ENCODE results near the gene SDR9C7. TPM values are rescaled to one million over a fixed set of nuclear protein-coding genes. Genes with fewer than 3 reads are reported as not detected.

SDR9C7 gene
- polyA plus RNA-seq, 1 donor from 2014 or later = 0.63 TPM

GRCh38 chr12:56898938-56899337 lies 35.3 kb downstream of the SDR9C7 start:
- Histone ChIP-seq H3K4me2 (ENCODE audit: low read length) (no peak overlapping the region), H4K20me1 (ENCODE audit: insufficient read depth) (no peaks in the 10 kb centered on the region), H3K9me3 (ENCODE audit: low read length) (no peaks in the 10 kb centered on the region), H3K4me3 (ENCODE audit: low read length) (no peak overlapping the region), H3F3A (ENCODE audit: insufficient read depth, low read length, poor library complexity, severe bottlenecking) (no peaks in the 10 kb centered on the region), H3K27ac (ENCODE audit: low read length) (no peak overlapping the region), H3K9me2 (ENCODE audit: insufficient read depth, low read length) (no peaks in the 10 kb centered on the region), H3K79me2 (replicated peaks; ENCODE audit: insufficient read depth, low read length) (no peaks in the 10 kb centered on the region), H3K36me3 (ENCODE audit: insufficient read depth, low read length) (no peaks in the 10 kb centered on the region), H2AFZ (ENCODE audit: low read depth, low read length) (no peak overlapping the region), H3K27me3 (ENCODE audit: insufficient read depth, low read depth, low read length) (no peaks in the 10 kb centered on the region), H3K9ac (ENCODE audit: low read length) (no peak overlapping the region)
- TF ChIP-seq, protein P1, sequence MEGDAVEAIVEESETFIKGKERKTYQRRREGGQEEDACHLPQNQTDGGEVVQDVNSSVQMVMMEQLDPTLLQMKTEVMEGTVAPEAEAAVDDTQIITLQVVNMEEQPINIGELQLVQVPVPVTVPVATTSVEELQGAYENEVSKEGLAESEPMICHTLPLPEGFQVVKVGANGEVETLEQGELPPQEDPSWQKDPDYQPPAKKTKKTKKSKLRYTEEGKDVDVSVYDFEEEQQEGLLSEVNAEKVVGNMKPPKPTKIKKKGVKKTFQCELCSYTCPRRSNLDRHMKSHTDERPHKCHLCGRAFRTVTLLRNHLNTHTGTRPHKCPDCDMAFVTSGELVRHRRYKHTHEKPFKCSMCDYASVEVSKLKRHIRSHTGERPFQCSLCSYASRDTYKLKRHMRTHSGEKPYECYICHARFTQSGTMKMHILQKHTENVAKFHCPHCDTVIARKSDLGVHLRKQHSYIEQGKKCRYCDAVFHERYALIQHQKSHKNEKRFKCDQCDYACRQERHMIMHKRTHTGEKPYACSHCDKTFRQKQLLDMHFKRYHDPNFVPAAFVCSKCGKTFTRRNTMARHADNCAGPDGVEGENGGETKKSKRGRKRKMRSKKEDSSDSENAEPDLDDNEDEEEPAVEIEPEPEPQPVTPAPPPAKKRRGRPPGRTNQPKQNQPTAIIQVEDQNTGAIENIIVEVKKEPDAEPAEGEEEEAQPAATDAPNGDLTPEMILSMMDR (IDR thresholded peaks at IDR 0.05; ENCODE audit: poor library complexity, severe bottlenecking) = no peak

DNA sequence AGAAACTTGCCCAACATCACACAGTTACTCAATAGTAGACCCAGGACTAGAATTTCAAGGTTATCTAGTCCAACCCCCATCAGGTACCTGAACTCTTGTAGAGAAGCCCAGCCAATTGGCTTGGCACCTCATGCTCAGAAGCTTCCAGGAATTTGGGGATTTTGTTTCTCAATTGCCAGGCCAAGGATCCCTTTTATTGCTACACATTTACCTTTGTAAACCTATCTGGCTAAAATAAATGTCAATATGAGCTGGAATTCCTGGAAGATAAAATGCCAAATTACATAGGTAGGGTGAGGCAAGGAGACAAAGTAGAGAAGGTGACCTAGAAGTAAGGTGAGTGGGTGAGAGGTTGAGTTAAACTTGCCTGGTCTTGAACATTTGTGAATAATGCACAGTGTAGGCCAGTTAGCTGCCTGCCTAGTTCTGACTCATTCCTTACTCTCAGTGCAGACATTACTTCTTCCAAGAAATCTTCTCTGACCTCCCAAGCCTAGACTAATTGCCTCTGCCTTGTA lies 36.3 kb downstream of the SDR9C7 start:
- Histone ChIP-seq H3K27ac (ENCODE audit: low read length) (no peak overlapping the region), H3F3A (ENCODE audit: insufficient read depth, low read length, poor library complexity, severe bottlenecking) (no peaks in the 10 kb centered on the region), H3K9ac (ENCODE audit: low read length) (no peak overlapping the region), H3K27me3 (ENCODE audit: insufficient read depth, low read depth, low read length) (no peaks in the 10 kb centered on the region), H4K20me1 (ENCODE audit: insufficient read depth) (no peaks in the 10 kb centered on the region), H2AFZ (ENCODE audit: low read depth, low read length) (no peak overlapping the region), H3K9me3 (ENCODE audit: low read length) (no peaks in the 10 kb centered on the region), H3K9me2 (ENCODE audit: insufficient read depth, low read length) (no peaks in the 10 kb centered on the region), H3K36me3 (ENCODE audit: insufficient read depth, low read length) (no peaks in the 10 kb centered on the region), H3K4me3 (ENCODE audit: low read length) (no peak overlapping the region), H3K4me2 (ENCODE audit: low read length) (no peak overlapping the region), H3K79me2 (replicated peaks; ENCODE audit: insufficient read depth, low read length) (no peaks in the 10 kb centered on the region)
- TF ChIP-seq MXI1 (conservative IDR thresholded peaks at IDR 0.05; ENCODE audit: poor library complexity, severe bottlenecking) (no peak), EP300 (conservative IDR thresholded peaks at IDR 0.05; ENCODE audit: poor library complexity, severe bottlenecking) (no peak), RAD21 (conservative IDR thresholded peaks at IDR 0.05) (no peak), POLR2AphosphoS5 (IDR thresholded peaks at IDR 0.05) (no peak), EZH2 (IDR thresholded peaks at IDR 0.05; ENCODE audit: borderline replicate concordance, insufficient read depth, low read length, poor library complexity, severe bottlenecking) (no peak), TAF1 (IDR thresholded peaks at IDR 0.05; ENCODE audit: low read depth) (no peak), SMC3 (conservative IDR thresholded peaks at IDR 0.05; ENCODE audit: poor library complexity) (no peak)
- TF ChIP-seq, protein P2, sequence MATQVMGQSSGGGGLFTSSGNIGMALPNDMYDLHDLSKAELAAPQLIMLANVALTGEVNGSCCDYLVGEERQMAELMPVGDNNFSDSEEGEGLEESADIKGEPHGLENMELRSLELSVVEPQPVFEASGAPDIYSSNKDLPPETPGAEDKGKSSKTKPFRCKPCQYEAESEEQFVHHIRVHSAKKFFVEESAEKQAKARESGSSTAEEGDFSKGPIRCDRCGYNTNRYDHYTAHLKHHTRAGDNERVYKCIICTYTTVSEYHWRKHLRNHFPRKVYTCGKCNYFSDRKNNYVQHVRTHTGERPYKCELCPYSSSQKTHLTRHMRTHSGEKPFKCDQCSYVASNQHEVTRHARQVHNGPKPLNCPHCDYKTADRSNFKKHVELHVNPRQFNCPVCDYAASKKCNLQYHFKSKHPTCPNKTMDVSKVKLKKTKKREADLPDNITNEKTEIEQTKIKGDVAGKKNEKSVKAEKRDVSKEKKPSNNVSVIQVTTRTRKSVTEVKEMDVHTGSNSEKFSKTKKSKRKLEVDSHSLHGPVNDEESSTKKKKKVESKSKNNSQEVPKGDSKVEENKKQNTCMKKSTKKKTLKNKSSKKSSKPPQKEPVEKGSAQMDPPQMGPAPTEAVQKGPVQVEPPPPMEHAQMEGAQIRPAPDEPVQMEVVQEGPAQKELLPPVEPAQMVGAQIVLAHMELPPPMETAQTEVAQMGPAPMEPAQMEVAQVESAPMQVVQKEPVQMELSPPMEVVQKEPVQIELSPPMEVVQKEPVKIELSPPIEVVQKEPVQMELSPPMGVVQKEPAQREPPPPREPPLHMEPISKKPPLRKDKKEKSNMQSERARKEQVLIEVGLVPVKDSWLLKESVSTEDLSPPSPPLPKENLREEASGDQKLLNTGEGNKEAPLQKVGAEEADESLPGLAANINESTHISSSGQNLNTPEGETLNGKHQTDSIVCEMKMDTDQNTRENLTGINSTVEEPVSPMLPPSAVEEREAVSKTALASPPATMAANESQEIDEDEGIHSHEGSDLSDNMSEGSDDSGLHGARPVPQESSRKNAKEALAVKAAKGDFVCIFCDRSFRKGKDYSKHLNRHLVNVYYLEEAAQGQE (IDR thresholded peaks at IDR 0.05; ENCODE audit: borderline replicate concordance) = no peak
- TF ChIP-seq, protein P1 (IDR thresholded peaks at IDR 0.05; ENCODE audit: poor library complexity, severe bottlenecking) = no peak

Measured in neural cell (in vitro differentiated cells).